ENCODE results near the gene FOCAD.
"Not testable (repeated sequence)": the region's sequence is repeated elsewhere in the genome, so short reads cannot be mapped to it uniquely, and the experiment has no call there.

Gene FOCAD

GRCh38 chr9:20962536-20963225, 278.6 kb downstream of the FOCAD start:
- DNase-seq (ENCODE audit: low read depth in 2 of 2), result no peak

- DNase-seq (ENCODE audit: low read depth in 2 of 2), result no peak
Measured at GRCh38 chr9:20972684-20973083, 288.6 kb downstream of the FOCAD start.

- DNase-seq (ENCODE audit: low read depth in 2 of 2), result not testable (repeated sequence)
Measured at GRCh38 chr9:20973246-20973947, 289.3 kb downstream of the FOCAD start.

GRCh38 chr9:20974191-20974938, 290.3 kb downstream of the FOCAD start:
- not testable (repeated sequence) for DNase-seq (ENCODE audit: low read depth in 2 of 2)

GRCh38 chr9:20978249-20978648, 294.2 kb downstream of the FOCAD start:
- DNase-seq (ENCODE audit: low read depth in 2 of 2), result no peak

- no peak for DNase-seq (ENCODE audit: low read depth in 2 of 2)
Measured at GRCh38 chr9:20980832-20981455, 296.9 kb downstream of the FOCAD start.

- no peak for DNase-seq (ENCODE audit: low read depth in 2 of 2)
Measured at GRCh38 chr9:20981486-20981885, 297.4 kb downstream of the FOCAD start.

GRCh38 chr9:20984506-20984905, 300.4 kb downstream of the FOCAD start:
- no peak for DNase-seq (ENCODE audit: low read depth in 2 of 2)

GRCh38 chr9:20985851-20986600, 302.0 kb downstream of the FOCAD start:
- no peak for DNase-seq (ENCODE audit: low read depth in 2 of 2)

- DNase-seq (ENCODE audit: low read depth in 2 of 2), result no peak
Measured at GRCh38 chr9:20987521-20987920, 303.5 kb downstream of the FOCAD start.

GRCh38 chr9:20988061-20988460, 304.0 kb downstream of the FOCAD start:
- DNase-seq (ENCODE audit: low read depth in 2 of 2), result no peak

- DNase-seq (ENCODE audit: low read depth in 2 of 2), result no peak
Measured at GRCh38 chr9:20988671-20989315, 304.7 kb downstream of the FOCAD start.

- no peak for DNase-seq (ENCODE audit: low read depth in 2 of 2)
Measured at GRCh38 chr9:20989923-20990341, 305.9 kb downstream of the FOCAD start.

GRCh38 chr9:20990867-20991266, 306.8 kb downstream of the FOCAD start:
- no peak for DNase-seq (ENCODE audit: low read depth in 2 of 2)

GRCh38 chr9:20994486-20994885, 310.4 kb downstream of the FOCAD start:
- no peak for DNase-seq (ENCODE audit: low read depth in 2 of 2)

GRCh38 chr9:20995616-20996015, 311.6 kb downstream of the FOCAD start:
- no peak for DNase-seq (ENCODE audit: low read depth in 2 of 2)

GRCh38 chr9:20996809-20997208, 312.8 kb downstream of the FOCAD start:
- DNase-seq (ENCODE audit: low read depth in 2 of 2), result no peak

- DNase-seq (ENCODE audit: low read depth in 2 of 2), result no peak
Measured at GRCh38 chr9:20997503-20998076, 313.5 kb downstream of the FOCAD start.

GRCh38 chr9:21001581-21001980, 317.5 kb downstream of the FOCAD start:
- no peak for DNase-seq (ENCODE audit: low read depth in 2 of 2)

- DNase-seq (ENCODE audit: low read depth in 2 of 2), result no peak
Measured at GRCh38 chr9:21002040-21002439, 318.0 kb downstream of the FOCAD start.

Data from stimulated activated CD8-positive, alpha-beta memory T cell treated with anti-CD3 and anti-CD28 coated beads, Interleukin-2, amount 100 ng/mL, for 48 hours (primary cell).